Heart right ventricle (tissue), 16 donors: Measurements from ENCODE around the gene CYRIA. TPM values are rescaled to one million over a fixed set of nuclear protein-coding genes. Genes with fewer than 3 reads are reported as not detected.

Experiments used
- ATAC-seq, 8 donors: fragments of 200-7000 bp; cut with Tn5 transposase; one replicate each; pipeline ENCODE4 v1.9.1; 2020; ENCODE audit warnings: mild to moderate bottlenecking in 8 of 8, moderate library complexity in 8 of 8, moderate number of reproducible peaks in 1 of 8
- DNase-seq, 2 donors: peaks; one replicate each; pipeline ENCODE4 v3.0.0-alpha.2; 2020
- H3K27ac ChIP-seq, 10 donors: fragments of 200-600 bp; sonication (generic) in 2 of 10; one replicate each; pipeline versions ENCODE4 v1.5.0 to v1.8.0; 2020 to 2022; ENCODE audit warnings: mild to moderate bottlenecking in 3 of 10
- H3K27me3 ChIP-seq, 7 donors: fragments of 200-600 bp; one replicate each; pipeline ENCODE4 v1.8.0; 2021 to 2022; ENCODE audit warnings: mild to moderate bottlenecking in 2 of 7
- H3K36me3 ChIP-seq, 9 donors: fragments of 200-600 bp; sonication (generic) in 1 of 9; one replicate each; pipeline versions ENCODE4 v1.5.0 to v1.8.0; 2020 to 2022; ENCODE audit warnings: mild to moderate bottlenecking in 2 of 9
- H3K4me1 ChIP-seq, 9 donors: fragments of 200-600 bp; sonication (generic) in 1 of 9; one replicate each; pipeline versions ENCODE4 v1.5.0 to v1.8.0; 2020 to 2022; ENCODE audit warnings: mild to moderate bottlenecking in 4 of 9
- H3K4me3 ChIP-seq, 10 donors: fragments of 200-600 bp; sonication (generic) in 2 of 10; one replicate each; pipeline versions ENCODE4 v1.5.0 to v1.8.0; 2020 to 2022; ENCODE audit warnings: mild to moderate bottlenecking in 7 of 10, moderate library complexity in 2 of 10
- H3K9me3 ChIP-seq, 11 donors: fragments of 200-600 bp in 10 of 11; sonication (generic) in 2 of 11; one replicate each; pipeline versions ENCODE4 v1.5.0 to v1.8.0; 2013 to 2022; ENCODE audit warnings: mild to moderate bottlenecking in 2 of 11, control low read depth in 1 of 11, moderate library complexity in 1 of 11
- WGBS, 2 donors: extraction: QIAGEN DNeasy Blood & Tissue Kit; methylation state at CpG; one replicate each; pipeline ENCODE4 v1.1.7; 2013; ENCODE audit warnings: inconsistent platforms in 1 of 2; 5-methylcytosine and 5-hydroxymethylcytosine counted together
- intact Hi-C, 10 donors: fragments of 100-400 bp; cut with DNase I; formaldehyde crosslinking; loops; one replicate each; pipeline versions ENCODE4 v1.11.1 to v1.14.2; 2022
- polyA plus RNA-seq, 2 donors: library from polyadenylated mRNA; stranded (reverse); fragments of 200-250 nt; gene quantifications; one replicate each; pipeline ENCODE4 v1.2.3, GENCODE V29; 2013
- total RNA-seq, 10 donors: library from RNA; stranded (reverse); fragmentation: NEBNext Ultra II Directional in 3 of 10; extraction: Animal tissue kit (Norgen Biotek cat#: 25700) in 3 of 10; gene quantifications; one replicate each; pipeline versions ENCODE4 v1.2.1 to v1.2.4, GENCODE V29; 2021 to 2023
- TF ChIP-seq, protein P1 (sequence below), 9 donors: fragments of 200-600 bp; sonication (generic) in 2 of 9; IDR thresholded peaks; one replicate each; pipeline versions ENCODE4 v1.5.0 to v1.8.0; 2021 to 2022; ENCODE audit warnings: antibody characterized with exemption in 9 of 9, mild to moderate bottlenecking in 5 of 9, moderate library complexity in 1 of 9
- donor health status: Arrhythmogenic right ventricular cardiomyopathy.
- donor health status: ischemic (EF 13 %, LVEDD 7.1; RV severe dilation, severe dysfunction).
- donor health status: healthy with polysubstance abuse.
- donor health status: DM: no; HTN: yes; CAD: no.
- donor health status: DM: no; HTN: no; CAD: no.
- donor health status: ischemic (EF 25% LVEDD 6.9; RV normal size, moderate dysfunction).
- donor health status: ischemic (EF 25% LVEDD 5.7; RV mildly dilated, moderate dysfunction).
- donor health status: healthy.
- donor health status: DM: yes; HTN: yes; CAD: no.
- donor health status: Ischemic cardiomyopathy.
- donor health status: ischemic (EF 35%, LVEDD 5.7; RV mildly dilated, moderate dysfunction).
- donor health status: nonischemic (EF 11% LVEDD 7.7; RV severe dilation, severe dysfunction).
- donor health status: DM: yes; HTN: yes; CAD: no.
- donor health status: PGD.
- donor health status: ischemic (EF 29% LVEDD 5.4; RV normal size, mild dysfunction).
- donor health status: nonischemic (EF 23%, LVEDD 6.1; RV moderate dilation, normal function).

CYRIA gene
- total and polyA plus RNA-seq, 12 donors, result 1.2 to 10.6 (median 3.1) TPM

- Histone ChIP-seq H3K9me3 (no peaks in the 10 kb centered on the region), H3K36me3 (peaks cover 0 to 44% (median 5%) of the 10 kb centered on the region in 9 donors), H3K4me1 (peaks cover 0 to 81% (median 42%) of the 10 kb centered on the region in 9 donors), H3K27me3 (no peaks in the 10 kb centered on the region), H3K4me3 (no peak overlapping the region), H3K27ac (peak overlapping the region in 6 of 10 donors; percentile 1 to 88 (median 70))
- no peak for ATAC-seq
- intact Hi-C loops, result loop anchor here in 1 of 10 donors (5.0 kb wide), 1 partner anchor 44 kb away; the partner anchor contains the start of gene CYRIA
- no peak for DNase-seq
- TF ChIP-seq, protein P1, sequence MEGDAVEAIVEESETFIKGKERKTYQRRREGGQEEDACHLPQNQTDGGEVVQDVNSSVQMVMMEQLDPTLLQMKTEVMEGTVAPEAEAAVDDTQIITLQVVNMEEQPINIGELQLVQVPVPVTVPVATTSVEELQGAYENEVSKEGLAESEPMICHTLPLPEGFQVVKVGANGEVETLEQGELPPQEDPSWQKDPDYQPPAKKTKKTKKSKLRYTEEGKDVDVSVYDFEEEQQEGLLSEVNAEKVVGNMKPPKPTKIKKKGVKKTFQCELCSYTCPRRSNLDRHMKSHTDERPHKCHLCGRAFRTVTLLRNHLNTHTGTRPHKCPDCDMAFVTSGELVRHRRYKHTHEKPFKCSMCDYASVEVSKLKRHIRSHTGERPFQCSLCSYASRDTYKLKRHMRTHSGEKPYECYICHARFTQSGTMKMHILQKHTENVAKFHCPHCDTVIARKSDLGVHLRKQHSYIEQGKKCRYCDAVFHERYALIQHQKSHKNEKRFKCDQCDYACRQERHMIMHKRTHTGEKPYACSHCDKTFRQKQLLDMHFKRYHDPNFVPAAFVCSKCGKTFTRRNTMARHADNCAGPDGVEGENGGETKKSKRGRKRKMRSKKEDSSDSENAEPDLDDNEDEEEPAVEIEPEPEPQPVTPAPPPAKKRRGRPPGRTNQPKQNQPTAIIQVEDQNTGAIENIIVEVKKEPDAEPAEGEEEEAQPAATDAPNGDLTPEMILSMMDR (IDR thresholded peaks at IDR 0.05), result no peak
- WGBS, 2 donors, result 81 to 83% methylated on average over 5 of the region's 5 CpGs
These were observed 41.8 kb downstream of the CYRIA start for GRCh38 chr2:16623564-16624435.

- H3K27ac ChIP-seq, result peak overlapping the region in 4 of 10 donors; percentile 12 to 88 (median 24)
- WGBS, 2 donors, result 97 to 98% methylated on average over 6 of the region's 6 CpGs
- H3K4me1 ChIP-seq, result peaks cover 0 to 81% (median 42%) of the 10 kb centered on the region in 9 donors
- TF ChIP-seq, protein P1 (IDR thresholded peaks at IDR 0.05), result no peak
- no peaks in the 10 kb centered on the region for H3K27me3 ChIP-seq
- H3K36me3 ChIP-seq, result peaks cover 0 to 49% (median 5%) of the 10 kb centered on the region in 9 donors
- no peak overlapping the region for H3K4me3 ChIP-seq
- ATAC-seq (no peak), DNase-seq (no peak)
- H3K9me3 ChIP-seq, result no peaks in the 10 kb centered on the region
- intact Hi-C loops, result loop anchor here in 1 of 10 donors (5.0 kb wide), 1 partner anchor 44 kb away; the partner anchor contains the start of gene CYRIA
These were observed 42.6 kb downstream of the CYRIA start for GRCh38 chr2:16623031-16623430.

GRCh38 chr2:16622399-16622968 is 43.1 kb downstream of the CYRIA start:
- H3K27ac ChIP-seq, result peak overlapping the region in 6 of 10 donors; percentile 12 to 88 (median 42)
- ATAC-seq, result peak in 1 of 8 donors; percentile 25
- no peaks in the 10 kb centered on the region for H3K27me3 ChIP-seq
- no peak for DNase-seq
- 81 to 84% methylated on average over 4 of the region's 4 CpGs for WGBS, 2 donors
- H3K9me3 ChIP-seq, result no peaks in the 10 kb centered on the region
- peaks cover 0 to 49% (median 5%) of the 10 kb centered on the region in 9 donors for H3K36me3 ChIP-seq
- TF ChIP-seq, protein P1 (IDR thresholded peaks at IDR 0.05), result no peak
- no peak overlapping the region for H3K4me3 ChIP-seq
- H3K4me1 ChIP-seq, result peaks cover 0 to 81% (median 40%) of the 10 kb centered on the region in 9 donors
- intact Hi-C loops, result loop anchor here in 1 of 10 donors (5.0 kb wide), 1 partner anchor 45 kb away; the partner anchor contains the start of gene CYRIA

DNA sequence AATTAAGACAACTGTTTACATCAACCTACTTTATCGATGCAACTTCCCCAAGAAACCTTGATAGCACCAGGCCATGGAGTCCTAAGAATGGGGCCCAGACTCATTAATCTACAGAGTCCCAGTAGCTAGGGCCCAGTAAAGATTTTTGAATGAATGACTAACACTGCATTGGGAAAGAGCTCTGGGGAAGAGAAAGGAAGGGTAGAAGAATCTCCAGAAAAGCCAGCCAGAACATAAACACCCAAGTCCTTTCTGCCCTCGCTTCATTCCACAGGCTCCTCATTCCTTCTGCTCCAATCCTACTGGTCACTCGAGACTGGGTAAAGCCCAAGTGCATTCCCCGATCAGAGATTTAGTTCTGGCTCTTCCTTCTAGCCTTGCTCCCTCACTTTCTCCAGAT is 44.3 kb downstream of the CYRIA start:
- H3K4me3 ChIP-seq, result no peak overlapping the region
- WGBS, 2 donors, result 95 to 97% methylated on average over 4 of the region's 4 CpGs
- DNase-seq (no peak), ATAC-seq (no peak)
- H3K4me1 ChIP-seq, result peaks cover 0 to 81% (median 35%) of the 10 kb centered on the region in 9 donors
- intact Hi-C loops, result loop anchor here in 1 of 10 donors (5.0 kb wide), 1 partner anchor 46 kb away; the partner anchor contains the start of gene CYRIA
- no peaks in the 10 kb centered on the region for H3K9me3 ChIP-seq
- H3K27me3 ChIP-seq, result no peaks in the 10 kb centered on the region
- TF ChIP-seq, protein P1 (IDR thresholded peaks at IDR 0.05), result no peak
- peaks cover 0 to 49% (median 5%) of the 10 kb centered on the region in 9 donors for H3K36me3 ChIP-seq
- H3K27ac ChIP-seq, result peak overlapping the region in 1 of 10 donors; percentile 88
